ENCODE measurements around the gene CANX.

Gene CANX

GRCh38 chr5:179777456-179777855, 78.7 kb downstream of the CANX start:
- DNase-seq (ENCODE audit: low read depth) = no peak

GRCh38 chr5:179777909-179778308, 79.1 kb downstream of the CANX start:
- DNase-seq (ENCODE audit: low read depth) = no peak

- no peak for DNase-seq (ENCODE audit: low read depth)
Observed at GRCh38 chr5:179778591-179778990, 79.8 kb downstream of the CANX start.

- no peak for DNase-seq (ENCODE audit: low read depth)
Observed at GRCh38 chr5:179779826-179780225, 81.1 kb downstream of the CANX start.

- no peak for DNase-seq (ENCODE audit: low read depth)
Observed at GRCh38 chr5:179780362-179780761, 81.6 kb downstream of the CANX start.

All from stimulated activated CD8-positive, alpha-beta memory T cell treated with anti-CD3 and anti-CD28 coated beads, Interleukin-15, amount 100 ng/mL, for 1 hour (primary cell).